Peyer's patch (tissue), 4 donors: ENCODE measurements around the gene CCDC92B. TPM values are rescaled to one million over a fixed set of nuclear protein-coding genes. Genes with fewer than 3 reads are reported as not detected.

Experiments
- DNase-seq, 3 donors: peaks; one replicate each; pipeline ENCODE4 v3.0.0-alpha.2; 2017 to 2019
- H3K27ac ChIP-seq, 4 donors: fragments of 200-600 bp; sonication (generic); one replicate each; pipeline ENCODE4 v1.5.1; 2016 to 2019
- H3K27me3 ChIP-seq, 2 donors: fragments of 200-600 bp; sonication (generic); one replicate each; pipeline ENCODE4 v1.5.1; 2019
- H3K36me3 ChIP-seq, 3 donors: fragments of 200-600 bp; sonication (generic); one replicate each; pipeline ENCODE4 v1.5.1; 2016 to 2019
- H3K4me1 ChIP-seq, 4 donors: fragments of 200-600 bp; sonication (generic); one replicate each; pipeline ENCODE4 v1.5.1; 2016 to 2019
- H3K4me3 ChIP-seq, 4 donors: fragments of 200-600 bp; sonication (generic); 1 replicate in 3 of 4; 2 replicates in 1 of 4; pipeline ENCODE4 v1.5.1; 2016 to 2019; ENCODE audit warnings: mild to moderate bottlenecking in 1 of 4
- H3K9me3 ChIP-seq, 4 donors: fragments of 200-600 bp; sonication (generic); one replicate each; pipeline ENCODE4 v1.5.1; 2016 to 2019; ENCODE audit warnings: mild to moderate bottlenecking in 1 of 4
- CTCF ChIP-seq, 6 experiments: fragments of 450-650 bp in 4 of 6; fragments of 200-600 bp in 2 of 6; sonication (generic) in 1 of 6; IDR thresholded peaks; one replicate each; pipeline ENCODE4 v1.5.1; 2017 to 2019; ENCODE audit warnings: antibody characterized with exemption in 6 of 6, mild to moderate bottlenecking in 3 of 6, moderate library complexity in 1 of 6
- POLR2A ChIP-seq, 2 donors: fragments of 450-650 bp; IDR thresholded peaks; one replicate each; pipeline ENCODE4 v1.5.1; 2017; ENCODE audit warnings: antibody characterized with exemption in 2 of 2, mild to moderate bottlenecking in 2 of 2, moderate library complexity in 2 of 2
- total RNA-seq, 4 donors: library from RNA; depleted of rRNA; stranded (reverse); fragments of >200 nt; gene quantifications; one replicate each; pipeline ENCODE4 v1.1.0, GENCODE V29; 2016

Gene CCDC92B
- total RNA-seq, 4 donors from 2014 or later: 1.5 to 1.6 TPM; not detected in 2

GRCh38 chr17:2704031-2704889, 45.2 kb downstream of the CCDC92B start:
- peaks cover 0 to 51% (median 0%) of the 10 kb centered on the region in 3 donors for H3K36me3 ChIP-seq
- H3K4me1 ChIP-seq: peaks cover 0 to 31% (median 5%) of the 10 kb centered on the region in 4 donors
- no peak overlapping the region for H3K4me3 ChIP-seq
- no peak overlapping the region for H3K27ac ChIP-seq
- DNase-seq: no peak
- no peaks in the 10 kb centered on the region for H3K27me3 ChIP-seq
- H3K9me3 ChIP-seq: no peaks in the 10 kb centered on the region
- TF ChIP-seq POLR2A (IDR thresholded peaks at IDR 0.05): no peak
- TF ChIP-seq CTCF (IDR thresholded peaks at IDR 0.05): no peak

GRCh38 chr17:2703606-2704005, 45.8 kb downstream of the CCDC92B start:
- peaks cover 0 to 57% (median 0%) of the 10 kb centered on the region in 3 donors for H3K36me3 ChIP-seq
- peak in 1 of 3 donors; percentile 22 for DNase-seq
- H3K27me3 ChIP-seq: no peaks in the 10 kb centered on the region
- TF ChIP-seq CTCF (IDR thresholded peaks at IDR 0.05): no peak
- TF ChIP-seq POLR2A (IDR thresholded peaks at IDR 0.05): no peak
- no peak overlapping the region for H3K27ac ChIP-seq
- peaks cover 0 to 25% (median 1%) of the 10 kb centered on the region in 4 donors for H3K4me1 ChIP-seq
- no peaks in the 10 kb centered on the region for H3K9me3 ChIP-seq
- no peak overlapping the region for H3K4me3 ChIP-seq

- TF ChIP-seq CTCF (IDR thresholded peaks at IDR 0.05): no peak
- TF ChIP-seq POLR2A (IDR thresholded peaks at IDR 0.05): no peak
- DNase-seq: peak in 1 of 3 donors; percentile 39
- Histone ChIP-seq H3K27me3 (no peaks in the 10 kb centered on the region), H3K9me3 (no peaks in the 10 kb centered on the region), H3K36me3 (peaks cover 0 to 61% (median 0%) of the 10 kb centered on the region in 3 donors), H3K27ac (no peak overlapping the region), H3K4me3 (no peak overlapping the region), H3K4me1 (peaks cover 0 to 20% (median 0%) of the 10 kb centered on the region in 4 donors)
Observed at GRCh38 chr17:2703181-2703580, 46.3 kb downstream of the CCDC92B start.

GRCh38 chr17:2701996-2702741, 47.3 kb downstream of the CCDC92B start:
- no peaks in the 10 kb centered on the region for H3K9me3 ChIP-seq
- H3K36me3 ChIP-seq: peaks cover 0 to 71% (median 0%) of the 10 kb centered on the region in 3 donors
- no peak overlapping the region for H3K4me3 ChIP-seq
- TF ChIP-seq POLR2A (IDR thresholded peaks at IDR 0.05) (no peak), CTCF (IDR thresholded peaks at IDR 0.05) (no peak)
- H3K27ac ChIP-seq: no peak overlapping the region
- peak in 2 of 3 donors; percentile 32 to 35 for DNase-seq
- H3K27me3 ChIP-seq: no peaks in the 10 kb centered on the region
- H3K4me1 ChIP-seq: peaks cover 0 to 10% (median 0%) of the 10 kb centered on the region in 4 donors

- peak in 2 of 3 donors; percentile 43 to 48 for DNase-seq
- Histone ChIP-seq H3K9me3 (no peaks in the 10 kb centered on the region), H3K27me3 (no peaks in the 10 kb centered on the region), H3K27ac (no peak overlapping the region), H3K4me3 (no peak overlapping the region), H3K36me3 (peaks cover 0 to 79% (median 0%) of the 10 kb centered on the region in 3 donors), H3K4me1 (peaks cover 0 to 6% (median 0%) of the 10 kb centered on the region in 4 donors)
- TF ChIP-seq CTCF (IDR thresholded peaks at IDR 0.05) (no peak), POLR2A (IDR thresholded peaks at IDR 0.05) (no peak)
Observed at GRCh38 chr17:2701161-2701995, 48.1 kb downstream of the CCDC92B start.
